HFF-Myc (cell line): Measurements from ENCODE around the gene UBALD2.
A peak's percentile ranks its signal among the peaks of the same experiment; 100 is the strongest.

Experiments used
- DNase-seq: peaks from one replicate; pipeline ENCODE4 v3.0.0-alpha.2; 2011; ENCODE audit warnings: low read depth; ENCODE audit errors: extremely low read depth
- H3K4me3 ChIP-seq: replicated peaks from 2 replicates; pipeline ENCODE4 v1.5.1; 2011; ENCODE audit warnings: low read depth, mild to moderate bottlenecking, control low read depth, low read length
- TF ChIP-seq, protein P1 (sequence below): IDR thresholded peaks from 2 replicates; pipeline ENCODE4 v1.5.1; 2012; ENCODE audit warnings: mild to moderate bottlenecking, low read depth, low read length, control low read depth; ENCODE audit errors: missing control alignments

The UBALD2 gene

DNA sequence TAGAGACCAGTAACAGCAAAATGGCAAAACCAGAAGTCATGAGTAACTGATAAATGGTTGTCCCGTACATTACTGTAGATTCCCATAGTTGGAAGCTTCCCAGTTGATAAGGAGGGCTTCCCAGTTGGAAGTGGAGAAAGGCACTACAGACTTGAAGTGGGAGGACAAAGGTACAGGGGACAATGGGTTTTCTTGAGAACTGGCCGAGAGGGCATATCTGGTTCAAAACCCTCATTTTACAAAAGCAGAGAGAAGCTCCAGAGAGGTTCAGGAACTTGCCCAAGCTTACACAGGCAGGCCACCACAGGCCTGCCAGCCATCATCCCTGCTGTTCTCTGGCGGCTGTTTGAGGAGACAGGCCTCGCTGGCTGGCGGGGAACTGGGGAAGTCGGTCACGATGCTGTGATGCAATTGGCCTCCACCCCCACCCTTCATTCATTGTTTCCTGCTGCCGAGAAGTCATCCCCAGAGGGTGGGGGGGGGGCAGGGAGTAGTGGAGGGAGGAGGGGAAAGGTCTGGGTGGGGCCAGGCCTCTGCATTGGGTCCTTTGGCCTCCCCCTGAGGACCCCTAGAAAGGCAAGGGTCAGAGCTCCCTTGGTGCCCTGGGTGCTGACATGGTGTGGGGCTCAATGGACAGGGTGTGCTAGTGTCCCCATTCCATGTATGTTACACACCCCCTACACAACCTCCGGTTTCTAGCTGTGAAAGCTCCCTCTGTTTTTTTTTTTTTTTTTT, 3.0 kb downstream of the UBALD2 start:
- 0 out of 2 replicates have a peak overlapping the region, but pooled peaks have one; percentile 0 for H3K4me3 ChIP-seq
- no peak for DNase-seq
- TF ChIP-seq, protein P1, sequence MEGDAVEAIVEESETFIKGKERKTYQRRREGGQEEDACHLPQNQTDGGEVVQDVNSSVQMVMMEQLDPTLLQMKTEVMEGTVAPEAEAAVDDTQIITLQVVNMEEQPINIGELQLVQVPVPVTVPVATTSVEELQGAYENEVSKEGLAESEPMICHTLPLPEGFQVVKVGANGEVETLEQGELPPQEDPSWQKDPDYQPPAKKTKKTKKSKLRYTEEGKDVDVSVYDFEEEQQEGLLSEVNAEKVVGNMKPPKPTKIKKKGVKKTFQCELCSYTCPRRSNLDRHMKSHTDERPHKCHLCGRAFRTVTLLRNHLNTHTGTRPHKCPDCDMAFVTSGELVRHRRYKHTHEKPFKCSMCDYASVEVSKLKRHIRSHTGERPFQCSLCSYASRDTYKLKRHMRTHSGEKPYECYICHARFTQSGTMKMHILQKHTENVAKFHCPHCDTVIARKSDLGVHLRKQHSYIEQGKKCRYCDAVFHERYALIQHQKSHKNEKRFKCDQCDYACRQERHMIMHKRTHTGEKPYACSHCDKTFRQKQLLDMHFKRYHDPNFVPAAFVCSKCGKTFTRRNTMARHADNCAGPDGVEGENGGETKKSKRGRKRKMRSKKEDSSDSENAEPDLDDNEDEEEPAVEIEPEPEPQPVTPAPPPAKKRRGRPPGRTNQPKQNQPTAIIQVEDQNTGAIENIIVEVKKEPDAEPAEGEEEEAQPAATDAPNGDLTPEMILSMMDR: no peak

DNA sequence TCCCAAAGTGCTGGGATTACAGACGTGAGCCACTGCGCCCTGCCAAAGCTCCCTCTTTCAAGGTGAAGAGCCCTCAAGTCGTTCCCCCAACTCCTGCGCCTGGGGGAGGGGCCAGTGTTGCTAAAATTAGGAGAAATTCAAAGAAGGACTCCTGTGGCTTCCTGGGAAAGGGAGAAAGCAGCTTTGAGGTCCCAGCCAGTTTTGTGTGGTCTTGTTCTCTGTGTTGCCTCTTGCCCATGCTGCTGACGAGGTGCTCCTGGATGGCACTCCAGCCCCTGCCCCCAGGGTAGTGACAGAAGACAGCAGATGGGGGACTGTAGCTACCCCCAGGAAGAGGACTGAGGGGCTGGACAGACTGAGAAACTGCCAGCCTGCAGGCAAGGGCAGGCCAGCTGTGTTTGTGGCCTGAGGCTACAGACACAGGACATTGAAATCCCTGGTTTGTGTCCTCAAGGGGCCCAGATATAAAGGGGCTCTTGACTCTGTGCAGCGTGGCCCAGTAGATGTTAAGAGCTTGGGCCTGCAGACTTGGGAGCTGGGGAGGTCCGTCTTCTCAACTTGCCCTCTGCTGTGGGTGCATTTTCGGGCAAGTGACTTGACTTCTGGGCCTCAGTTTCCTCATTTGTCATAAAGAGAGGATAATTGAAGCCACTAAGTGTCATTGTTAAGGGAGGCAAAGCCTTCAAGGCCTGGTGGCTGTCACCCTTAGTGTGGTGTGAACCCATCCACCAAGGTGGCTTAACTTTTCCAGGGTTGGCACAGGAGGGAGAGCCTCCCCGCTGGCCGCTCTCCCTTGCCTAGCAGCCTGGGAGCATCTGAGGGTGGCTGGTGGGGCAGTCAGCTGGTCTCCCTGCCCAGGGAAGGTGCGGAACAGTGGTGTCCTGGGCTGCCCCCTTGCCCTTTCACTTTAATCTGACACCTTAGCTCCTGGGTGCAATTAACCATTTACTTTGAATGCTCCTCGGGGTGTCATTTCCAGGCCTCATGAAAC, 4.1 kb downstream of the UBALD2 start:
- H3K4me3 ChIP-seq: no peak overlapping the region
- TF ChIP-seq, protein P1: no peak
- DNase-seq: no peak

GRCh38 chr17:76270127-76270592, 5.0 kb downstream of the UBALD2 start:
- TF ChIP-seq, protein P1: no peak
- DNase-seq: no peak
- H3K4me3 ChIP-seq: no peak overlapping the region

GRCh38 chr17:76270770-76271668, 5.9 kb downstream of the UBALD2 start:
- no peak overlapping the region for H3K4me3 ChIP-seq
- no peak for DNase-seq
- TF ChIP-seq, protein P1: no peak

GRCh38 chr17:76271669-76272540, 6.8 kb downstream of the UBALD2 start:
- TF ChIP-seq, protein P1: no peak
- no peak overlapping the region for H3K4me3 ChIP-seq
- no peak for DNase-seq
